IMR-90 (cell line): ENCODE measurements around the gene CHST8. TPM values are rescaled to one million over a fixed set of nuclear protein-coding genes. Genes with fewer than 3 reads are reported as not detected.

Experiments
- ATAC-seq: fragments of 200-7000 bp; cut with Tn5 transposase; 2 replicates; pipeline ENCODE4 v1.9.1; 2020; ENCODE audit warnings: low read depth, mild to moderate bottlenecking, moderate library complexity
- BruUV-seq: library from RNA; stranded (reverse); fragments of 400-500 nt; replicated peaks from 2 replicates; lab custom pipeline; 2021; lab: Mats Ljungman, UMichigan
- CTCF ChIA-PET: fragments of 300-600 bp; formaldehyde crosslinking; extraction: SDS; loops from one replicate; lab custom pipeline; 2021; ENCODE audit warnings: antibody characterized with exemption; lab: Yijun Ruan, JAX
- POLR2A ChIA-PET: fragments of 300-600 bp; sonication (Branson Sonifier 250); formaldehyde crosslinking; loops from one replicate; lab custom pipeline; 2022; ENCODE audit warnings: antibody characterized with exemption; ENCODE audit not compliant: unreplicated experiment; lab: Charles Lee
- DNase-seq: peaks from one replicate; pipeline ENCODE4 v3.0.0; 2013
- H2AFZ ChIP-seq: replicated peaks from 2 replicates; pipeline ENCODE3; 2013; ENCODE audit warnings: low read length, mild to moderate bottlenecking; ENCODE audit not compliant: poor library complexity
- H2AK5ac ChIP-seq: 2 replicates; pipeline ENCODE4 v1.6.1; 2013; ENCODE audit warnings: low read depth, low read length, inconsistent platforms
- H2AK9ac ChIP-seq: replicated peaks from 2 replicates; pipeline ENCODE3; 2013; ENCODE audit warnings: mild to moderate bottlenecking, low read depth, low read length, moderate library complexity; ENCODE audit not compliant: poor library complexity
- H2BK120ac ChIP-seq: 2 replicates; pipeline ENCODE4 v1.6.1; 2013; ENCODE audit warnings: low read depth, low read length, inconsistent platforms
- H2BK15ac ChIP-seq: 3 replicates; pipeline ENCODE4 v1.6.1; 2013; ENCODE audit warnings: low read depth, low read length, inconsistent platforms
- H2BK20ac ChIP-seq: 2 replicates; pipeline ENCODE4 v1.6.1; 2013; ENCODE audit warnings: low read depth, mild to moderate bottlenecking, inconsistent platforms, low read length, moderate library complexity
- H2BK5ac ChIP-seq: 2 replicates; pipeline ENCODE4 v1.6.1; 2013; ENCODE audit warnings: mild to moderate bottlenecking, low read depth, low read length, inconsistent platforms; ENCODE audit not compliant: poor library complexity, severe bottlenecking
- H3K14ac ChIP-seq: replicated peaks from 2 replicates; pipeline ENCODE4 v1.6.1; 2013; ENCODE audit warnings: low read depth, low read length, inconsistent platforms
- H3K18ac ChIP-seq: 2 replicates; pipeline ENCODE4 v1.6.1; 2013; ENCODE audit warnings: low read depth, low read length, control low read depth
- H3K23ac ChIP-seq: 2 replicates; pipeline ENCODE4 v1.6.1; 2013; ENCODE audit warnings: low read depth, low read length, inconsistent platforms
- H3K27ac ChIP-seq: 2 replicates; pipeline ENCODE4 v1.5.1; 2013; ENCODE audit warnings: mild to moderate bottlenecking, control low read depth, low read length; ENCODE audit not compliant: insufficient read depth
- H3K27me3 ChIP-seq: 2 replicates; pipeline ENCODE4 v1.6.1; 2013; ENCODE audit warnings: low read length; ENCODE audit not compliant: control insufficient read depth, insufficient read depth
- H3K36me3 ChIP-seq: 2 replicates; pipeline ENCODE4 v1.6.1; 2013; ENCODE audit warnings: low read length, mixed read lengths; ENCODE audit not compliant: control insufficient read depth, insufficient read depth
- H3K4ac ChIP-seq: 2 replicates; pipeline ENCODE4 v1.6.1; 2013; ENCODE audit warnings: low read depth, low read length, inconsistent platforms
- H3K4me1 ChIP-seq: 2 replicates; pipeline ENCODE4 v1.6.1; 2013; ENCODE audit warnings: low read length, mixed read lengths; ENCODE audit not compliant: control insufficient read depth, insufficient read depth
- H3K4me2 ChIP-seq: 2 replicates; pipeline ENCODE4 v1.6.1; 2013; ENCODE audit warnings: low read depth, mild to moderate bottlenecking, control low read depth, low read length, moderate library complexity
- H3K4me3 ChIP-seq: 2 replicates; pipeline ENCODE4 v1.5.1; 2013; ENCODE audit warnings: low read depth, mild to moderate bottlenecking, control low read depth, low read length, moderate library complexity; ENCODE audit not compliant: insufficient read depth
- H3K56ac ChIP-seq: 2 replicates; pipeline ENCODE4 v1.6.1; 2013; ENCODE audit warnings: low read length, inconsistent platforms; ENCODE audit not compliant: insufficient read depth; ENCODE audit errors: extremely low read depth
- H3K79me1 ChIP-seq, 2 experiments: 2 replicates each; pipeline ENCODE4 v1.6.1; 2013; ENCODE audit warnings: low read length in 2 of 2, inconsistent platforms in 1 of 2, low read depth in 1 of 2
- H3K9ac ChIP-seq: 2 replicates; pipeline ENCODE4 v1.6.1; 2013; ENCODE audit warnings: low read depth, low read length, control low read depth
- H3K9me1 ChIP-seq: 2 replicates; pipeline ENCODE4 v1.6.1; 2013; ENCODE audit warnings: low read length, inconsistent platforms; ENCODE audit not compliant: insufficient read depth
- H3K9me3 ChIP-seq: 2 replicates; pipeline ENCODE4 v1.6.1; 2013; ENCODE audit warnings: low read length; ENCODE audit not compliant: control insufficient read depth, insufficient read depth
- H4K20me1 ChIP-seq: 2 replicates; pipeline ENCODE4 v1.6.1; 2013; ENCODE audit warnings: low read length, inconsistent platforms; ENCODE audit not compliant: insufficient read depth
- H4K5ac ChIP-seq: 2 replicates; pipeline ENCODE4 v1.6.1; 2013; ENCODE audit warnings: mild to moderate bottlenecking, low read depth, low read length, control low read depth
- H4K8ac ChIP-seq, 2 experiments: 2 replicates each; pipeline ENCODE4 v1.6.1; 2013; ENCODE audit warnings: low read depth in 2 of 2, low read length in 2 of 2, control low read depth in 1 of 2, inconsistent platforms in 1 of 2
- H4K91ac ChIP-seq: 2 replicates; pipeline ENCODE4 v1.6.1; 2013; ENCODE audit warnings: low read depth, low read length, inconsistent platforms; ENCODE audit not compliant: insufficient read depth
- CEBPB ChIP-seq: IDR thresholded peaks from 2 replicates; pipeline ENCODE4 v1.6.1; 2012; ENCODE audit warnings: low read depth, low read length, improper control_type of control experiment
- FOS ChIP-seq: fragments of 150-350 bp; IDR thresholded peaks from 2 replicates; pipeline ENCODE4 v1.6.1; 2016; ENCODE audit warnings: low read depth, low read length
- MXI1 ChIP-seq: IDR thresholded peaks from 2 replicates; pipeline ENCODE4 v1.6.1; 2012; ENCODE audit warnings: low read depth, mild to moderate bottlenecking, low read length, moderate library complexity, borderline replicate concordance
- NFE2L2 ChIP-seq: fragments of 150-350 bp; IDR thresholded peaks from 2 replicates; pipeline ENCODE4 v1.6.1; 2016; ENCODE audit warnings: low read depth, mild to moderate bottlenecking, low read length
- POLR2A ChIP-seq: IDR thresholded peaks from 2 replicates; pipeline ENCODE4 v1.6.1; 2012; ENCODE audit warnings: mild to moderate bottlenecking, low read depth, low read length
- WGBS, 2 experiments: methylation state at CpG; one replicate each; pipeline versions ENCODE4 v1.1.5 to v1.1.7; 2013; ENCODE audit warnings: missing lambda C conversion rate in 2 of 2; ENCODE audit not compliant: insufficient read length in 1 of 2; ENCODE audit errors: extremely low coverage in 2 of 2; 5-methylcytosine and 5-hydroxymethylcytosine counted together
- dilution Hi-C: fragments of 300-500 bp; cut with HindIII; formaldehyde crosslinking; loops from one replicate; pipeline ENCODE4 v1.14.3; 2018; ENCODE audit warnings: low sequenced_read_pairs; ENCODE audit not compliant: unreplicated experiment
- in situ Hi-C: fragments of 300-500 bp; cut with MboI; formaldehyde crosslinking; loops from 3 replicates; pipeline ENCODE4 v1.14.3; 2019; ENCODE audit warnings: low sequenced_read_pairs, inconsistent platforms, mixed read lengths
- intact Hi-C: fragments of 100-400 bp; cut with micrococcal nuclease; formaldehyde crosslinking; loops from 2 replicates; pipeline ENCODE4 v1.10.0; 2022
- polyA plus RNA-seq, 3 experiments: library from polyadenylated mRNA; depleted of rRNA; stranded (reverse); fragments of >200 nt; gene quantifications; 2 replicates each; pipeline ENCODE4 v1.2.3, GENCODE V29; 2012; ENCODE audit warnings: low replicate concordance in 1 of 3
- total RNA-seq: library from RNA; depleted of rRNA; stranded (reverse); fragments of >200 nt; gene quantifications from 2 replicates; pipeline ENCODE4 v1.2.3, GENCODE V29; 2012

Gene CHST8
- total and polyA plus RNA-seq, 2 of the 4 experiments (the other 2 are of a cell fraction) = not detected

DNA sequence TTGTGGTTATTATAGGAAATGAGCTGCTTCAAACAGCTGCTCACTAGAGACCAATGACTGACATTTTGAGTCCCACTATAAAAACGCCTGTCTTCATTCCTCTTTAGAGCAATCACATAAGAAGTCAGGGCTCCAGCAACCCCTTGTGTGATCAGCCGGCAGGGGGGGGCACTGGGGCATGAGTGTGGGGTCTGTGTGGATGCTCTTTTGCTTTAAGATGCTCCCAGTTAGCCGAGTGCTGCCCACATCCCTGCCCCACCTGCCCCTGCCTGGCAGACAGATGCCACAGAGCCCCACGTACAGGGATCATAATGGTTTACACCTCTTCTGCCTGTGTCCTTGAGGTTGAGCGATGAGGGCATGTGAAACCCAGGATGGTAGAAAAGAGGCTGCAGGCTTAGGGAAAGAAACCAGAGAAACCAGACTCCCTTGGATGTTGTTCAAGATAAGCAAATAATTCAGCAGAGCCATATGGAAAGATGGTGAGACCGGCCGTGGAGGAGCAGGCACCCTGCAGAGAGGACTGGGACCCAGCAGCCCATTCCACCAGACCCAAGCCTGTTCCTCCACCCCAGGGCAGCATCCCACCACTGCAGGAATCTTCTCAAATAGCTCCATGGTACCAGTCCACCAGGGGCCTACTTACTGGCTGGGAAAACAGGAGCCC is 55.4 kb downstream of the CHST8 start:
- Histone ChIP-seq H2BK15ac (no peak overlapping the region), H3K4me2 (no peak overlapping the region), H4K5ac (no peak overlapping the region), H4K20me1 (no peaks in the 10 kb centered on the region), H3K79me1 (no peaks in the 10 kb centered on the region), H2AK5ac (no peak overlapping the region), H3K23ac (no peak overlapping the region), H3K4me1 (no peaks in the 10 kb centered on the region), H3K4me3 (no peak overlapping the region), H2BK20ac (no peak overlapping the region), H3K56ac (no peak overlapping the region), H3K9ac (no peak overlapping the region), H2AFZ (no peak overlapping the region), H2BK120ac (no peak overlapping the region), H3K27ac (no peak overlapping the region), H2AK9ac (no peak overlapping the region), H3K18ac (no peak overlapping the region), H3K27me3 (no peaks in the 10 kb centered on the region), H4K91ac (no peak overlapping the region), H2BK5ac (no peak overlapping the region), H3K9me1 (no peaks in the 10 kb centered on the region), H3K36me3 (no peaks in the 10 kb centered on the region), H3K4ac (no peak overlapping the region), H3K14ac (no peak overlapping the region), H4K8ac (no peak overlapping the region), H3K9me3 (no peaks in the 10 kb centered on the region)
- ChIA-PET POLR2A (no interaction called here), CTCF (no interaction called here)
- WGBS, 2 experiments = 8% methylated on average over 2 of the region's 7 CpGs; no CpG with 5 or more reads in 1 of the 2 experiments
- in situ Hi-C loops (no loop called here), intact Hi-C loops (no loop called here), dilution Hi-C loops (no loop called here)
- no TSS peak for BruUV-seq
- ATAC-seq (no peak), DNase-seq (no peak)
- TF ChIP-seq MXI1 (no peak), CEBPB (no peak), NFE2L2 (no peak), POLR2A (no peak), FOS (no peak)
